GM12891 (cell line): ENCODE data around the gene MOV10L1.

ENCODE experiments used
- POLR2A ChIP-seq: IDR thresholded peaks from 2 replicates; pipeline ENCODE4 v1.6.1; 2011; ENCODE audit warnings: low read depth, low read length, control low read depth
- POLR2AphosphoS5 ChIP-seq: IDR thresholded peaks from 2 replicates; pipeline ENCODE4 v1.6.1; 2011; ENCODE audit warnings: low read depth, low read length, control low read depth

DNA sequence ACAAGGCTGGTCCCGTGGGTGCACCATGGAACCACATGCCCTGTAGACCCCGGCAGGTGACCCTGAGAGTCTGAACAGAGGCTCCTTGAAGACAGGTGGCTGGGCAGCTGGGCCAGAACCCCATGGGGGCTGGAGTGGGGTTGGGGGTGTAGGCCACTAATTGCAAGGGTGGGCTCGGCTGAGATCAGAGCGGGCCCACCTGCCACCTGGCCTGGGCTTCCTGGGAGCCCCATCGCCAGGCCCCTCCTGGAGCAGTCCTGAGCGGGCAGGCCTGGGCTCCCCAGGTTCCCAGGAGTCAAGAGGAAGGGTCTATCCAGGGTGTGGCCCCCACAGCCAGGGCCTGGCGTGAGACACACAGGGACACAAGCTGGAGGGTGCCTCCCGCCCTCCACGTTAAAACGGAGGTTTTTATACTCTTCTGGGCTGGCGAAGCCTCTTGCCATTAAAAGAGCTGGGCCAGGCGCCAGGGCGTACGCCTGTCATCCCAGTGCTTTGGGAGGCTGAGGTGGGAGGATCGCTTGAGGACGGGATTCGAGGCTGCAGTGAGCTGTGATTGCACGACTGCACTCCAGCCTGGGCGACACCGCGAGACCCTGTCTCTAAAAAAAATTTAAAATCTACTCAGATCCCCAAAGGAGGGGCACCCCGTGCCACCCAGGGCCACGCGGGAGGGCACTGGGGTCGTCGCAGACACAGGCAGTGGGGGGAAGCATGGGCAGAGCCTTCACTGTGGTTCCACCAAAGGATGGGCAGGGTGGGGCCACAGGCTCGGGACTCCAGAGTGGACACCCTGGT is 91.1 kb downstream of the MOV10L1 start:
- TF ChIP-seq POLR2A (no peak), POLR2AphosphoS5 (no peak)
